NCI-H524 treated with DMSO at 0.1 percent for 48 hours (cell line): Measurements from ENCODE around the gene N4BP2L1.
"Not testable (repeated sequence)": the region's sequence is repeated elsewhere in the genome, so short reads cannot be mapped to it uniquely, and the experiment has no call there.

ENCODE experiments used
- DNase-seq: peaks from one replicate; lab custom pipeline; 2025; lab: John Stamatoyannopoulos, UW

Gene N4BP2L1

GRCh38 chr13:32390048-32390447 is 37.9 kb downstream of the N4BP2L1 start:
- no peak for DNase-seq

- no peak for DNase-seq
These were observed 42.5 kb downstream of the N4BP2L1 start for GRCh38 chr13:32385410-32385809.

- DNase-seq: no peak
These were observed 43.2 kb downstream of the N4BP2L1 start for GRCh38 chr13:32384702-32385101.

- DNase-seq: no peak
These were observed 43.9 kb downstream of the N4BP2L1 start for GRCh38 chr13:32383836-32384618.

- no peak for DNase-seq
These were observed 46.4 kb downstream of the N4BP2L1 start for GRCh38 chr13:32381539-32381938.

- DNase-seq: no peak
These were observed 49.9 kb downstream of the N4BP2L1 start for GRCh38 chr13:32378012-32378411.

- DNase-seq: no peak
These were observed 51.1 kb downstream of the N4BP2L1 start for GRCh38 chr13:32376642-32377415.

GRCh38 chr13:32370805-32371204 is 57.1 kb downstream of the N4BP2L1 start:
- no peak for DNase-seq

- no peak for DNase-seq
These were observed 65.4 kb downstream of the N4BP2L1 start for GRCh38 chr13:32362574-32362973.

GRCh38 chr13:32355935-32356334 is 72.0 kb downstream of the N4BP2L1 start:
- not testable (repeated sequence) for DNase-seq

- DNase-seq: no peak
These were observed 73.9 kb downstream of the N4BP2L1 start for GRCh38 chr13:32354040-32354439.

- not testable (repeated sequence) for DNase-seq
These were observed 77.0 kb downstream of the N4BP2L1 start for GRCh38 chr13:32350839-32351441.
